DMS 273 (cell line): Measurements from ENCODE around the gene INPP5A.

Source experiments
- DNase-seq: peaks from one replicate; lab custom pipeline; 2025; ENCODE audit not compliant: unreplicated experiment; lab: John Stamatoyannopoulos, UW

The INPP5A gene

DNA sequence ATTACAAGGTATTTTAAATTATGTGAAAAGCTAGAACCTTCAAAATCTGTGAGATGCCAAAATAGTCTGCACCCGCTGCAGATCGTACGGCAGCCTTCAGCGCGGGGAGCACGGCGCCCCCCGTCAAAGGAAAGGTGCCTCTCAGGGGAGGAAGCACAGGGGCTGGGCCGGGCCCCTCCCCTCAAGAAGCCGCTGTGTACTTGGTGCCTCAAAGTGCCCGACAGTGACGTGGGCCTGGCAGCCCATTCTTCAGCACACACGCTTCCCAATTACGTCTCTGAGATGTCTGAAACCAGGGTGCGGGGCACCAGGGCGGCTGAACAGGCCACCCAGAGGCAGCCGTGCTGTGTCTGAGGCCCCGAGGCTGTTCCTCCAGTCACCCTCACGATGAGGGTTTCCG, 116.1 kb downstream of the INPP5A start:
- no peak for DNase-seq

GRCh38 chr10:132654121-132654571, 116.6 kb downstream of the INPP5A start:
- DNase-seq, result no peak

GRCh38 chr10:132654708-132655661, 117.4 kb downstream of the INPP5A start:
- peak; percentile 72 for DNase-seq

- DNase-seq, result no peak
Measured at GRCh38 chr10:132655735-132656134, 118.1 kb downstream of the INPP5A start.

GRCh38 chr10:132656283-132657126, 118.9 kb downstream of the INPP5A start:
- no peak for DNase-seq

- no peak for DNase-seq
Measured at GRCh38 chr10:132657127-132657706, 119.6 kb downstream of the INPP5A start.

DNA sequence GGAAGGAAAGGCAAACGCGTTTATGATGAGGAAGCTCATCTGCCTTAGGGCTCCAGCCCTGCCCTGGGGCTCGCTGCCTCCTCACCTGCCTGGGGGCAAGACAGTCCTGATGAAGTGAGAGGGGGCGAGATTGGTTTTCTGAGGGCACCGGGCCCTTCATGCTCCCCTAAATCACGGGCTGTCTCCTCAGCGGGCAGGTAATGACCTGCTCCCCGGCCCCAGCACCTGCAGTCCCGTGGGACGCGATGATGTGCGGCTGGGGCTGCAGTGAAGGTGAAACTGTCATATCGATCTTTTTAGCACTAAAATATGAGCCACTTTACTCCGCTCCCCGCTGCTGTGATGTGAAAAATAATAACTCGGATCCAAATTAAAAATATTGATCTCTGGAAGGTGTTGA, 120.2 kb downstream of the INPP5A start:
- DNase-seq, result no peak

DNA sequence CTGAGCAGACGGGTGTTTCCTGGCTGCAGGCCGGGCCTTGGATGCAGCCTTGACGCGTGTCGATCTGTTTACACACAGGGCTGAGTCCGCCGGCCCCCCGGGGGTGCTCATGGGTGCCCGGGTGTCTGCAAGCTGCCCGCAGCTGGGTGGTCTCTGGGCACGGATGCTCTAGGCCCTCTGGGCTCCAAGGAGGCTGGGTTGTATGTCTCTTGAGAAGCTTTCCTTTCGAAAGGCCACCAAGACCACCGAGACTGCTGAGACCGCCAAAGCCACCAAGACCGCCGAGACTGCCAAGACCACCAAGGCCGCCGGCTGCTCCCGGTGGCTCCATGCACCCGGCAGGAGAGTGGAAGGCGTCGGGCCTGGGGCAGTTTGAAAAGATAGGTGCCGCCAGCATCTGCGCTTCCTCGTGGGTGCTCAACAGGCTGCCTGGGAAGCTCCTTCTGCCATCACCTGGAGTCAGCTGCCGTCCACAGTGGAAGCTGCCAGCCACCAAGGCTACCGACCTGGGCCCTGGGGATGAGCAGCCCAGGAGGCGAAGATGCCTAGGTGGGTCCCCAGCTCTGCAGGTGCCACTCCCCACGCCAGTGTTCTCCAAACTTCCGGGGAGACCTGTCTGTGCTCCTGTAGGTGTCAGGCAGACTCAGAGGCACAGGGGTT, 121.1 kb downstream of the INPP5A start:
- no peak for DNase-seq

- no peak for DNase-seq
Measured at GRCh38 chr10:132659206-132660091, 121.9 kb downstream of the INPP5A start.

DNA sequence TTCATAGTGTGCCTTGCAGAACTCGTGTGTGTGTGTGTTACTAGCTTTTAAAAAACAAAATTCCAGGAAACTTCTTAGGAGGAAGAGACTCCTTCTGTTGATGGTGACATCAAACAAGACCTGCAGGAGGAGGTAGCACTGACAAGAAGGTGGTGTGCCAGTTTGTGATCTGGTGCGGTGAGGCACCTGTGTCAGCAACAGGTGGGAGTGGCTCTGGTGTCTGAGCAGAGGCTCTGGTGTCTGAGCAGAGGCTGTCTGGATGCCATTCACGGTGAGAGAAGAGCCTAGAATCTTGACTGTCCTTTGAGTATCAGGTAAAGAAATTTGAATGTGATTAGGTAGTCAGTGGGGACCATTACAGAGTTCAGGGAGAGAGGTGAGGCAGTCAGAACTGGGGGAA, 122.8 kb downstream of the INPP5A start:
- no peak for DNase-seq

DNA sequence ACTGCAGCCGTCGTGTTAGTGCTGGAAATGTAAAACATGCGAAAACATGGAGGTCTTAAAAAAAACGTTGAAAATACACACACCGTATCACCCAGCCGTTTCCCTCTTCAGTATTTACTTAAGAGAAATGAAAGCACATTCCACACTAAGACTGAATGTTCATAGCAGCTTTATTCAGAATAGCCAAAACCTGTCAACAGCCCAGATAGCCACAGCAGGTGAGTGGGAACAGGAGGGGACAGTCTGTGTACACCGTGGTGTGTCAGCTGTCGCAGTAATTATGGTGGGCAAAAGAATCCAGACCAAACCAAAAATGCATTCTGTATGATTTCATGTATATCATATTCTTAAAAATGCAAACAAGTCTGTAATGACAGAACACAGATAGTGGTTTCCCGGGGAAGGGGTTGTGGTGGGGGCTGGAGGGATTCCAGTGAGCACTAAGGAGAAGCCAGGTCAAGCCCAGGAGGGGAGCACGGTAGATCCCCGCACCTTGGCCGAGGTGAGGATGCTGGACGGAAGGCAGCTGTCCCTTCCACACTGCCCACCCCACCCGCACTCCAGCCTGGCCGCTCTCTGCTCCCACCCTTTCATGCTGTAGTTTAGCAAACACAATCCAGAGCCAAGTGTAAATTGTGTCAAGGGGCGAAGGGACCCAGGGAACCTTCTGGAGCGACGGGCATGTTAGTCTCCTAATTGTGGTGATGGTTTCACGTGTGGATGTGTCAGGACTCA, 124.8 kb downstream of the INPP5A start:
- no peak for DNase-seq

DNA sequence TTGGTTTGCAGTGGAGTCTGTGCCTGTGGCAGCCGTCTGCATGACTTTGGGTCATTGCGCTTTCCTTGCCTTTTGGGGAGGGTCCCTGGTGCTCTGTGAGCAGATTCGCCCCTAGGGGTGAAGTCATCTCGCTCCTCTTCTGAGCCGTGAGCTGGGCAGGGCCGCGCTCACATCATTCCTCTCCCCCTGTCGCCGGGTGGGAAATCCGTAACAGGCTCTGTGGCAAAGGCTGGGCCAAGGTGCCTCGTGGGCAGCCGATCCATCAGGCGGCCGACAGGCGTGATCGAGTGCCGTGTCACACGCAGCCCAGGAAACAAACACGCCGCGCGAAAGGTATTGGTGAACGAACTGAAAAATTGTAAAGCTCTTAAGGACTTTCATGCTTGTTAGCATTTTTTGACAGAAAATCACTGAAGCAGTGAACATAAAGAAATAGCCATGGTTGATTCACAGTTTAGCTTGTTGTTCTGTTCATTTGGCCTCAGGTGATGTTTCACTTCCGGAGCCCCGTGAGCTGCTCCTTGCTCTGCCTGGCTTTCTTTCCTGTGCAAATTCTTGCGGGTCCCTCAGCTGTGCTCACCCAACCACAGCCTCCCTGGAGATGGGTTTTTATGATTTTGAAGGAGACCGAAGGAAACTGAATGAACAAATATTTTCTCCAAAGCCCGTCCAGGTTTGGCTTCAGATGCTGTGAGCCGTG, 126.2 kb downstream of the INPP5A start:
- DNase-seq, result no peak

GRCh38 chr10:132664407-132664806, 126.8 kb downstream of the INPP5A start:
- no peak for DNase-seq

DNA sequence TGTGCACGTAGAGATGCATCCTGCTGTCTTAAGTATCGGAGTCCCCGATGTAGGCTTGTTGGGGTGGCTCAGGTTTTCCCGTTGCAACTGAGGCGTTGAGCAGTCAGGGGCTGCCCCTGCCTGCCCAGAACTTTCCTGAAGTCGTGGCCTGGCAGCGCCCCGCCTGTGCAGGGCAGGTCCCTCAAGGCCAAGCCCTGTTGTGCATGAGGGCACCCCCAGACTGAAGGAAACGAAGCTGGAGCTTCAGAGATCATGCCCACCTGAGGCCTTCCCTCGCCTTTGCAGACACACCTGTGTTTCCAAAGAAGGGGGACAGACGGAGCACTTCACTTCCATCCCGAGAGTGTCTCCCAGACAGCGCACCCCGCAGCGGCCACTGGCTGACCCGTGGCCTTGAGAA, 127.3 kb downstream of the INPP5A start:
- DNase-seq, result no peak

DNA sequence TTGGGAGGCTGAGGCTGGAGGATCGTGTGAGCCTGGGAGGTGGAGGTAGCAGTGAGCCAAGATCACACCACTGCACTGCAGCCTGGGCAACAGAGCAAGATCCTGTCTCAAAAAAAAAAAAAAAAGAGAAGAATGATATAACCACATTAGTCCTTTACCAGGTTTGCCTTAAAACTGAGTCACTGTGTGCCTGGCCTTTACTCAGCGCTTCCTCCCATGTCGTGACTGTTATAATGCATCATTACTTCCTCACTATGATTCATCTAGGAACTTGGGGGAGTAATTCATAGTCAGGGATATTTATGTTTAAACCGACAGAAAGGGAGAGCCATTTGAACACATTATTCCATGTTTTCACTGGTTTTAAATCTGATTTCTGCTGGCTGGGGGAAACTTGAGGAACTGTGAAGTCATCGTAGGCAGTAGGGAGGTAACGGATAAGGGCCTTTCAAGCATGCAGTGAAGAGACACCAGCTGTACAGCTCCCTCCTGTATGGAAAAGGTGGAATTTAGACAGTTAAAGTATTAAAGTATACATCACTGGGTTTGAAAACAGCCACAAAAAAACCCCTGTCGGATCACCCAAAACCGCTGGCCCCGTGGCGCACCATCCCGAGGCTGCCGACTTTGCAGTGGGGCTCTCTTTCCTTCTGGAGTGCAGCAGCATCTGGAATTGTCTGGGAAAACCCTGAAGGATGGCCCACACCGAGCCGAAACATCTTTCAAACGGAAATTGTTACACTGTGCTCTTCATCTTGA, 128.5 kb downstream of the INPP5A start:
- no peak for DNase-seq

DNA sequence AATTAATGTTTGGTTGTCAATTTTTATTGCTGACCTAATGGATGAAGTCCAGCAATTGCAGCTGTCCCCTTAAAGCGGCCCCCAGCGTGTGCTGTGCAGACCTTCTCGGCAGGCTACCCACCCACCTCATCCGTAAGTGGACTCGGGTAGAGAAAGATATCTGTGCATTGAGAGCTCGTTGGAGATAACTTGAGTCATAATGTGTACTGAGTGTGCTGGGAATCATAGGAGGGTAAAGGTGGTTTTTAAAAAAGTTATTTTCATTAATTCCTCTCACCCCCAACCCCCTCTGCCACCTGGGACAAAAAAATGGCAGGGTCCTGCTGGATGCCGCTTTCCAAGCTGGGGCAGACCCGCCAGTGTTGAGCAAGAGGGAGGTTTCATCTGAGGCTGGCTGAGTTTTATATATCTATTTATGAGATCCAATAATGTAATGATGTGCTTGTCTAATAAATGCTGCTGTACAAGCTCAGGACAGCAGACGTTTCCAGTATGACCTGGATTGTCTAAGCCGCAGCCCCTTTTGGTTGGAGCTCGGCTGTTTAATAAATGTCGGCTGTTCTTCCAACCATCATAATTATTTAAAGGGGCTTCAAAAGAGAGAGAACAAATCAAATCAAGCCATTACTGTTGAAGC, 129.2 kb downstream of the INPP5A start:
- no peak for DNase-seq

- DNase-seq, result no peak
Measured at GRCh38 chr10:132667342-132668047, 129.9 kb downstream of the INPP5A start.
